IMR-90 (cell line): ENCODE results near the gene NLRP3. TPM values are rescaled to one million over a fixed set of nuclear protein-coding genes. Genes with fewer than 3 reads are reported as not detected.

Source experiments
- ATAC-seq: fragments of 200-7000 bp; cut with Tn5 transposase; 2 replicates; pipeline ENCODE4 v1.9.1; 2020; ENCODE audit warnings: low read depth, mild to moderate bottlenecking, moderate library complexity
- BruUV-seq: library from RNA; stranded (reverse); fragments of 400-500 nt; replicated peaks from 2 replicates; lab custom pipeline; 2021; lab: Mats Ljungman, UMichigan
- CTCF ChIA-PET: fragments of 300-600 bp; formaldehyde crosslinking; extraction: SDS; loops from one replicate; lab custom pipeline; 2021; ENCODE audit warnings: antibody characterized with exemption; lab: Yijun Ruan, JAX
- POLR2A ChIA-PET: fragments of 300-600 bp; sonication (Branson Sonifier 250); formaldehyde crosslinking; loops from one replicate; lab custom pipeline; 2022; ENCODE audit warnings: antibody characterized with exemption; ENCODE audit not compliant: unreplicated experiment; lab: Charles Lee
- DNase-seq: peaks from one replicate; pipeline ENCODE4 v3.0.0; 2013
- H2AFZ ChIP-seq: replicated peaks from 2 replicates; pipeline ENCODE3; 2013; ENCODE audit warnings: low read length, mild to moderate bottlenecking; ENCODE audit not compliant: poor library complexity
- H2AK5ac ChIP-seq: 2 replicates; pipeline ENCODE4 v1.6.1; 2013; ENCODE audit warnings: low read depth, low read length, inconsistent platforms
- H2AK9ac ChIP-seq: replicated peaks from 2 replicates; pipeline ENCODE3; 2013; ENCODE audit warnings: mild to moderate bottlenecking, low read depth, low read length, moderate library complexity; ENCODE audit not compliant: poor library complexity
- H2BK120ac ChIP-seq: 2 replicates; pipeline ENCODE4 v1.6.1; 2013; ENCODE audit warnings: low read depth, low read length, inconsistent platforms
- H2BK15ac ChIP-seq: 3 replicates; pipeline ENCODE4 v1.6.1; 2013; ENCODE audit warnings: low read depth, low read length, inconsistent platforms
- H2BK20ac ChIP-seq: 2 replicates; pipeline ENCODE4 v1.6.1; 2013; ENCODE audit warnings: low read depth, mild to moderate bottlenecking, inconsistent platforms, low read length, moderate library complexity
- H2BK5ac ChIP-seq: 2 replicates; pipeline ENCODE4 v1.6.1; 2013; ENCODE audit warnings: mild to moderate bottlenecking, low read depth, low read length, inconsistent platforms; ENCODE audit not compliant: poor library complexity, severe bottlenecking
- H3K14ac ChIP-seq: replicated peaks from 2 replicates; pipeline ENCODE4 v1.6.1; 2013; ENCODE audit warnings: low read depth, low read length, inconsistent platforms
- H3K18ac ChIP-seq: 2 replicates; pipeline ENCODE4 v1.6.1; 2013; ENCODE audit warnings: low read depth, low read length, control low read depth
- H3K23ac ChIP-seq: 2 replicates; pipeline ENCODE4 v1.6.1; 2013; ENCODE audit warnings: low read depth, low read length, inconsistent platforms
- H3K27ac ChIP-seq: 2 replicates; pipeline ENCODE4 v1.5.1; 2013; ENCODE audit warnings: mild to moderate bottlenecking, control low read depth, low read length; ENCODE audit not compliant: insufficient read depth
- H3K27me3 ChIP-seq: 2 replicates; pipeline ENCODE4 v1.6.1; 2013; ENCODE audit warnings: low read length; ENCODE audit not compliant: control insufficient read depth, insufficient read depth
- H3K36me3 ChIP-seq: 2 replicates; pipeline ENCODE4 v1.6.1; 2013; ENCODE audit warnings: low read length, mixed read lengths; ENCODE audit not compliant: control insufficient read depth, insufficient read depth
- H3K4ac ChIP-seq: 2 replicates; pipeline ENCODE4 v1.6.1; 2013; ENCODE audit warnings: low read depth, low read length, inconsistent platforms
- H3K4me1 ChIP-seq: 2 replicates; pipeline ENCODE4 v1.6.1; 2013; ENCODE audit warnings: low read length, mixed read lengths; ENCODE audit not compliant: control insufficient read depth, insufficient read depth
- H3K4me2 ChIP-seq: 2 replicates; pipeline ENCODE4 v1.6.1; 2013; ENCODE audit warnings: low read depth, mild to moderate bottlenecking, control low read depth, low read length, moderate library complexity
- H3K4me3 ChIP-seq: 2 replicates; pipeline ENCODE4 v1.5.1; 2013; ENCODE audit warnings: low read depth, mild to moderate bottlenecking, control low read depth, low read length, moderate library complexity; ENCODE audit not compliant: insufficient read depth
- H3K56ac ChIP-seq: 2 replicates; pipeline ENCODE4 v1.6.1; 2013; ENCODE audit warnings: low read length, inconsistent platforms; ENCODE audit not compliant: insufficient read depth; ENCODE audit errors: extremely low read depth
- H3K79me1 ChIP-seq, 2 experiments: 2 replicates each; pipeline ENCODE4 v1.6.1; 2013; ENCODE audit warnings: low read length in 2 of 2, inconsistent platforms in 1 of 2, low read depth in 1 of 2
- H3K9ac ChIP-seq: 2 replicates; pipeline ENCODE4 v1.6.1; 2013; ENCODE audit warnings: low read depth, low read length, control low read depth
- H3K9me1 ChIP-seq: 2 replicates; pipeline ENCODE4 v1.6.1; 2013; ENCODE audit warnings: low read length, inconsistent platforms; ENCODE audit not compliant: insufficient read depth
- H3K9me3 ChIP-seq: 2 replicates; pipeline ENCODE4 v1.6.1; 2013; ENCODE audit warnings: low read length; ENCODE audit not compliant: control insufficient read depth, insufficient read depth
- H4K20me1 ChIP-seq: 2 replicates; pipeline ENCODE4 v1.6.1; 2013; ENCODE audit warnings: low read length, inconsistent platforms; ENCODE audit not compliant: insufficient read depth
- H4K5ac ChIP-seq: 2 replicates; pipeline ENCODE4 v1.6.1; 2013; ENCODE audit warnings: mild to moderate bottlenecking, low read depth, low read length, control low read depth
- H4K8ac ChIP-seq, 2 experiments: 2 replicates each; pipeline ENCODE4 v1.6.1; 2013; ENCODE audit warnings: low read depth in 2 of 2, low read length in 2 of 2, control low read depth in 1 of 2, inconsistent platforms in 1 of 2
- H4K91ac ChIP-seq: 2 replicates; pipeline ENCODE4 v1.6.1; 2013; ENCODE audit warnings: low read depth, low read length, inconsistent platforms; ENCODE audit not compliant: insufficient read depth
- FOS ChIP-seq: fragments of 150-350 bp; IDR thresholded peaks from 2 replicates; pipeline ENCODE4 v1.6.1; 2016; ENCODE audit warnings: low read depth, low read length
- MAFK ChIP-seq: IDR thresholded peaks from 2 replicates; pipeline ENCODE4 v1.6.1; 2012; ENCODE audit warnings: low read depth, low read length, improper control_type of control experiment
- SMC3 ChIP-seq: fragments of 150-350 bp; IDR thresholded peaks from 2 replicates; pipeline ENCODE4 v1.6.1; 2016; ENCODE audit warnings: low read depth, mild to moderate bottlenecking, antibody characterized with exemption, low read length, moderate library complexity
- WGBS, 2 experiments: methylation state at CpG; one replicate each; pipeline versions ENCODE4 v1.1.5 to v1.1.7; 2013; ENCODE audit warnings: missing lambda C conversion rate in 2 of 2; ENCODE audit not compliant: insufficient read length in 1 of 2; ENCODE audit errors: extremely low coverage in 2 of 2; 5-methylcytosine and 5-hydroxymethylcytosine counted together
- dilution Hi-C: fragments of 300-500 bp; cut with HindIII; formaldehyde crosslinking; loops from one replicate; pipeline ENCODE4 v1.14.3; 2018; ENCODE audit warnings: low sequenced_read_pairs; ENCODE audit not compliant: unreplicated experiment
- in situ Hi-C: fragments of 300-500 bp; cut with MboI; formaldehyde crosslinking; loops from 3 replicates; pipeline ENCODE4 v1.14.3; 2019; ENCODE audit warnings: low sequenced_read_pairs, inconsistent platforms, mixed read lengths
- intact Hi-C: fragments of 100-400 bp; cut with micrococcal nuclease; formaldehyde crosslinking; loops from 2 replicates; pipeline ENCODE4 v1.10.0; 2022
- polyA plus RNA-seq, 3 experiments: library from polyadenylated mRNA; depleted of rRNA; stranded (reverse); fragments of >200 nt; gene quantifications; 2 replicates each; pipeline ENCODE4 v1.2.3, GENCODE V29; 2012; ENCODE audit warnings: low replicate concordance in 1 of 3
- total RNA-seq: library from RNA; depleted of rRNA; stranded (reverse); fragments of >200 nt; gene quantifications from 2 replicates; pipeline ENCODE4 v1.2.3, GENCODE V29; 2012
- TF ChIP-seq, protein P1 (sequence below): fragments of 150-350 bp; IDR thresholded peaks from 2 replicates; pipeline ENCODE4 v1.6.1; 2017; ENCODE audit warnings: mild to moderate bottlenecking, antibody characterized with exemption, low read length, low read depth
- TF ChIP-seq, protein P2 (sequence below): conservative IDR thresholded peaks from 2 replicates; pipeline ENCODE4 v1.5.1; 2012; ENCODE audit warnings: mild to moderate bottlenecking, low read depth, low read length, improper control_type of control experiment

Gene NLRP3
- total and polyA plus RNA-seq, 2 of the 4 experiments (the other 2 are of a cell fraction), result 0.18 TPM; not detected in 1

DNA sequence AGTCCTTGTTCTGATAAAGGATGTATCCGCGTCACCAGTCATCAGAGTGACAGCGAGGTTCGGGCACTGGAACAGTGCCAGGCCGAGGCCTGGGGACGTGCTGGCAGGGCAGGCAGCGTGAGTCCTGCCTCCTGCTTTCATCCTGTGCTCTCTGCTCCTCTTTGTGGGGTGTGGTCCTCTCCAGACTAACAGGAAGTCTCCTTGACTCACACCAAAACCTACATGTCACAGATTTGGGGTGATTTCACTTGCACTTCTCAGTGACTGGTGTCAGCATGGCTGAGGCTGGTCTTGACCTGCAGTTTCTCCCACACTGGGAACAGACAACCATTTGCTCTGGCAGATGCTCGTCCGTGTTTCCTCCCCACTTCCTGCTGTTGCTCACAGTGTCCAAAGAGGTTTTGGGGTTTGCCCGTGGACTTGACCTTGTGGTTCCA lies 8.8 kb upstream of the NLRP3 start:
- DNase-seq (no peak), ATAC-seq (no peak)
- H3K56ac ChIP-seq, result no peak overlapping the region
- no peak overlapping the region for H3K9ac ChIP-seq
- H3K27me3 ChIP-seq, result no peaks in the 10 kb centered on the region
- no peak overlapping the region for H2AK9ac ChIP-seq
- no peak overlapping the region for H2BK15ac ChIP-seq
- H3K4me3 ChIP-seq, result no peak overlapping the region
- no peaks in the 10 kb centered on the region for H3K36me3 ChIP-seq
- H2BK20ac ChIP-seq, result no peak overlapping the region
- peaks cover 5% of the 10 kb centered on the region; the same call in 1 of the 2 replicates for H3K9me3 ChIP-seq
- H2AFZ ChIP-seq, result no peak overlapping the region
- H3K4ac ChIP-seq, result no peak overlapping the region
- H4K5ac ChIP-seq, result no peak overlapping the region
- H4K91ac ChIP-seq, result no peak overlapping the region
- in situ Hi-C loops, result no loop called here
- no peak overlapping the region for H2BK120ac ChIP-seq
- dilution Hi-C loops, result no loop called here
- no TSS peak for BruUV-seq
- H3K18ac ChIP-seq, result no peak overlapping the region
- no peak overlapping the region for H3K23ac ChIP-seq
- intact Hi-C loops, result no loop called here
- no peak overlapping the region for H4K8ac ChIP-seq
- no peak overlapping the region for H3K4me2 ChIP-seq
- CTCF ChIA-PET, result no interaction called here
- no peak overlapping the region for H2AK5ac ChIP-seq
- POLR2A ChIA-PET, result no interaction called here
- no peak overlapping the region for H3K14ac ChIP-seq
- no peak overlapping the region for H2BK5ac ChIP-seq
- H3K4me1 ChIP-seq, result no peaks in the 10 kb centered on the region
- no peaks in the 10 kb centered on the region for H4K20me1 ChIP-seq
- WGBS, 2 experiments, result no CpG with 5 or more reads among the region's 10 CpGs
- no peak for TF ChIP-seq MAFK
- no peak for TF ChIP-seq FOS
- no peak for TF ChIP-seq SMC3
- TF ChIP-seq, protein P1, sequence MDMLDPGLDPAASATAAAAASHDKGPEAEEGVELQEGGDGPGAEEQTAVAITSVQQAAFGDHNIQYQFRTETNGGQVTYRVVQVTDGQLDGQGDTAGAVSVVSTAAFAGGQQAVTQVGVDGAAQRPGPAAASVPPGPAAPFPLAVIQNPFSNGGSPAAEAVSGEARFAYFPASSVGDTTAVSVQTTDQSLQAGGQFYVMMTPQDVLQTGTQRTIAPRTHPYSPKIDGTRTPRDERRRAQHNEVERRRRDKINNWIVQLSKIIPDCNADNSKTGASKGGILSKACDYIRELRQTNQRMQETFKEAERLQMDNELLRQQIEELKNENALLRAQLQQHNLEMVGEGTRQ, result no peak
- TF ChIP-seq, protein P2, sequence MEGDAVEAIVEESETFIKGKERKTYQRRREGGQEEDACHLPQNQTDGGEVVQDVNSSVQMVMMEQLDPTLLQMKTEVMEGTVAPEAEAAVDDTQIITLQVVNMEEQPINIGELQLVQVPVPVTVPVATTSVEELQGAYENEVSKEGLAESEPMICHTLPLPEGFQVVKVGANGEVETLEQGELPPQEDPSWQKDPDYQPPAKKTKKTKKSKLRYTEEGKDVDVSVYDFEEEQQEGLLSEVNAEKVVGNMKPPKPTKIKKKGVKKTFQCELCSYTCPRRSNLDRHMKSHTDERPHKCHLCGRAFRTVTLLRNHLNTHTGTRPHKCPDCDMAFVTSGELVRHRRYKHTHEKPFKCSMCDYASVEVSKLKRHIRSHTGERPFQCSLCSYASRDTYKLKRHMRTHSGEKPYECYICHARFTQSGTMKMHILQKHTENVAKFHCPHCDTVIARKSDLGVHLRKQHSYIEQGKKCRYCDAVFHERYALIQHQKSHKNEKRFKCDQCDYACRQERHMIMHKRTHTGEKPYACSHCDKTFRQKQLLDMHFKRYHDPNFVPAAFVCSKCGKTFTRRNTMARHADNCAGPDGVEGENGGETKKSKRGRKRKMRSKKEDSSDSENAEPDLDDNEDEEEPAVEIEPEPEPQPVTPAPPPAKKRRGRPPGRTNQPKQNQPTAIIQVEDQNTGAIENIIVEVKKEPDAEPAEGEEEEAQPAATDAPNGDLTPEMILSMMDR, result no peak
- H3K27ac ChIP-seq, result no peak overlapping the region
- no peaks in the 10 kb centered on the region for H3K9me1 ChIP-seq
- H3K79me1 ChIP-seq, result no peaks in the 10 kb centered on the region
